H1 (cell line): ENCODE data around the gene PLXNA4. TPM values are rescaled to one million over a fixed set of nuclear protein-coding genes. Genes with fewer than 3 reads are reported as not detected.

Source experiments
- CTCF ChIA-PET: fragments of 300-600 bp; sonication (Branson Sonifier 250); formaldehyde crosslinking; loops from one replicate; lab custom pipeline; 2021; ENCODE audit not compliant: partially characterized antibody; lab: Charles Lee
- POLR2A ChIA-PET: fragments of 300-600 bp; sonication (Branson Sonifier 250); formaldehyde crosslinking; loops from one replicate; lab custom pipeline; 2021; ENCODE audit warnings: inconsistent platforms; ENCODE audit not compliant: partially characterized antibody; lab: Charles Lee
- DNase-seq, 2 experiments: peaks; one replicate each; pipeline versions ENCODE4 v3.0.0 to v3.0.0-alpha.2; 2010 to 2022; ENCODE audit warnings: low spot score in 2 of 2, low read depth in 1 of 2, mixed read lengths in 1 of 2
- FAIRE-seq: peaks from 2 replicates; lab custom pipeline; 2011; peaks lifted over from hg19 to GRCh38; lab: Jason Lieb, UNC
- H2AFZ ChIP-seq: 2 replicates; pipeline ENCODE4 v1.8.1; 2012; ENCODE audit warnings: low read length, inconsistent platforms
- H2AK5ac ChIP-seq: 2 replicates; pipeline ENCODE4 v1.6.1; 2013; ENCODE audit warnings: low read depth, low read length
- H2BK120ac ChIP-seq: replicated peaks from 2 replicates; pipeline ENCODE3; 2013; ENCODE audit warnings: low read depth, low read length, inconsistent platforms
- H2BK12ac ChIP-seq: 2 replicates; pipeline ENCODE4 v1.6.1; 2013; ENCODE audit warnings: low read depth, low read length
- H2BK15ac ChIP-seq: 2 replicates; pipeline ENCODE4 v1.6.1; 2013; ENCODE audit warnings: low read length
- H2BK20ac ChIP-seq: 2 replicates; pipeline ENCODE4 v1.6.1; 2013; ENCODE audit warnings: low read length
- H2BK5ac ChIP-seq: 2 replicates; pipeline ENCODE4 v1.6.1; 2013; ENCODE audit warnings: low read depth, low read length
- H3K14ac ChIP-seq: 2 replicates; pipeline ENCODE4 v1.6.1; 2013; ENCODE audit warnings: inconsistent platforms; ENCODE audit not compliant: insufficient read length
- H3K18ac ChIP-seq: 2 replicates; pipeline ENCODE4 v1.6.1; 2013; ENCODE audit warnings: low read length; ENCODE audit errors: extremely low read depth
- H3K23ac ChIP-seq: 2 replicates; pipeline ENCODE4 v1.6.1; 2013; ENCODE audit warnings: inconsistent platforms; ENCODE audit not compliant: insufficient read length
- H3K23me2 ChIP-seq: 2 replicates; pipeline ENCODE4 v1.6.1; 2013; ENCODE audit warnings: low read depth, low read length
- H3K27ac ChIP-seq: 2 replicates; pipeline ENCODE4 v1.6.1; 2011; ENCODE audit warnings: low read depth, low read length, inconsistent platforms
- H3K27me3 ChIP-seq, 4 experiments: replicated peaks in 1 of 4; 1 replicate in 1 of 4; 2 replicates in 3 of 4; pipeline versions ENCODE4 v1.6.1 to v1.8.1; 2011 to 2013; ENCODE audit warnings: low read length in 3 of 4, mild to moderate bottlenecking in 3 of 4, inconsistent platforms in 2 of 4, mixed read lengths in 2 of 4, moderate library complexity in 1 of 4; ENCODE audit not compliant: control insufficient read depth in 3 of 4, insufficient read depth in 3 of 4; ENCODE audit errors: extremely low read depth in 1 of 4
- H3K36me3 ChIP-seq, 4 experiments: 2 replicates each; pipeline versions ENCODE4 v1.6.1 to v1.8.1; 2011 to 2013; ENCODE audit warnings: mild to moderate bottlenecking in 4 of 4, low read length in 3 of 4, moderate library complexity in 2 of 4, control low read depth in 1 of 4, inconsistent platforms in 1 of 4; ENCODE audit not compliant: insufficient read depth in 4 of 4, control insufficient read depth in 2 of 4
- H3K4ac ChIP-seq: replicated peaks from 2 replicates; pipeline ENCODE3; 2013; ENCODE audit warnings: low read length, low read depth, mixed read lengths, inconsistent platforms; ENCODE audit not compliant: insufficient read length
- H3K4me1 ChIP-seq, 4 experiments: replicated peaks in 1 of 4; 1 replicate in 1 of 4; 2 replicates in 3 of 4; pipeline versions ENCODE4 v1.6.1 to v1.8.1; 2011 to 2013; ENCODE audit warnings: low read length in 3 of 4, inconsistent platforms in 2 of 4, mixed read lengths in 1 of 4; ENCODE audit not compliant: insufficient read depth in 4 of 4, control insufficient read depth in 3 of 4
- H3K4me2 ChIP-seq, 2 experiments: 2 replicates each; pipeline versions ENCODE4 v1.6.1 to v1.8.1; 2011 to 2013; ENCODE audit warnings: low read depth in 2 of 2, low read length in 2 of 2, control low read depth in 1 of 2, inconsistent platforms in 1 of 2, mild to moderate bottlenecking in 1 of 2; ENCODE audit not compliant: insufficient read depth in 1 of 2
- H3K4me3 ChIP-seq, 4 experiments: fragments of 200-600, 300-600 bp in 1 of 4; sonication (generic), shearing (Covaris generic), sonication (Bioruptor Twin) in 1 of 4; 2 replicates each; pipeline versions ENCODE4 v1.5.1 to v1.8.1; 2011 to 2016; ENCODE audit warnings: low read length in 4 of 4, low read depth in 3 of 4, control low read depth in 2 of 4, inconsistent platforms in 2 of 4, mild to moderate bottlenecking in 2 of 4, mixed read lengths in 1 of 4, moderate library complexity in 1 of 4; ENCODE audit not compliant: insufficient read depth in 2 of 4; ENCODE audit errors: extremely low read depth in 1 of 4
- H3K56ac ChIP-seq: replicated peaks from 2 replicates; pipeline ENCODE3; 2013; ENCODE audit warnings: low read depth, mild to moderate bottlenecking, mixed read lengths, low read length, inconsistent platforms; ENCODE audit not compliant: insufficient read length
- H3K79me1 ChIP-seq: 2 replicates; pipeline ENCODE4 v1.6.1; 2013; ENCODE audit warnings: low read depth, low read length, control low read depth
- H3K79me2 ChIP-seq, 2 experiments: 2 replicates each; pipeline versions ENCODE4 v1.6.1 to v1.8.1; 2012 to 2013; ENCODE audit warnings: low read length in 2 of 2, mild to moderate bottlenecking in 2 of 2, inconsistent platforms in 1 of 2; ENCODE audit not compliant: insufficient read depth in 2 of 2, control insufficient read depth in 1 of 2
- H3K9ac ChIP-seq, 4 experiments: replicated peaks in 1 of 4; 1 replicate in 1 of 4; 2 replicates in 3 of 4; pipeline versions ENCODE4 v1.6.1 to v1.8.1; 2011 to 2013; ENCODE audit warnings: low read depth in 3 of 4, low read length in 3 of 4, control low read depth in 2 of 4, mild to moderate bottlenecking in 2 of 4, moderate library complexity in 2 of 4, inconsistent platforms in 1 of 4; ENCODE audit errors: extremely low read depth in 1 of 4
- H3K9me3 ChIP-seq, 2 experiments: 2 replicates each; pipeline versions ENCODE4 v1.6.1 to v1.8.1; 2012 to 2013; ENCODE audit warnings: mild to moderate bottlenecking in 2 of 2, moderate library complexity in 2 of 2, control low read depth in 1 of 2, inconsistent platforms in 1 of 2, low read depth in 1 of 2, low read length in 1 of 2, mixed read lengths in 1 of 2; ENCODE audit not compliant: insufficient read depth in 2 of 2
- H4K20me1 ChIP-seq, 2 experiments: replicated peaks in 1 of 2; 2 replicates each; pipeline versions ENCODE3 to v1.8.1; 2011 to 2013; ENCODE audit warnings: inconsistent platforms in 2 of 2, low read length in 2 of 2, mild to moderate bottlenecking in 1 of 2; ENCODE audit not compliant: insufficient read depth in 2 of 2, control insufficient read depth in 1 of 2
- H4K5ac ChIP-seq: 2 replicates; pipeline ENCODE4 v1.6.1; 2013; ENCODE audit warnings: low read length, low read depth, mixed read lengths, inconsistent platforms; ENCODE audit not compliant: insufficient read length
- H4K8ac ChIP-seq: 2 replicates; pipeline ENCODE4 v1.8.0; 2013; ENCODE audit warnings: mild to moderate bottlenecking, moderate library complexity, low read length, inconsistent platforms; ENCODE audit not compliant: insufficient read depth; ENCODE audit errors: extremely low read depth
- H4K91ac ChIP-seq: replicated peaks from 2 replicates; pipeline ENCODE3; 2013; ENCODE audit warnings: low read length, mixed read lengths, inconsistent platforms; ENCODE audit not compliant: insufficient read length
- CHD2 ChIP-seq: IDR thresholded peaks from 2 replicates; pipeline ENCODE4 v1.6.1; 2012; ENCODE audit warnings: low read length, improper control_type of control experiment
- GABPA ChIP-seq: IDR thresholded peaks from 2 replicates; pipeline ENCODE4 v1.6.1; 2011; ENCODE audit warnings: mild to moderate bottlenecking, low read length, moderate library complexity, borderline replicate concordance; ENCODE audit not compliant: insufficient read depth
- RFX5 ChIP-seq: IDR thresholded peaks from 2 replicates; pipeline ENCODE4 v1.6.1; 2011; ENCODE audit warnings: low read depth, low read length, improper control_type of control experiment, borderline replicate concordance
- SP2 ChIP-seq: IDR thresholded peaks from 2 replicates; pipeline ENCODE4 v1.6.1; 2012; ENCODE audit warnings: mild to moderate bottlenecking, low read length, inconsistent platforms
- TAF7 ChIP-seq: optimal IDR thresholded peaks from 2 replicates; pipeline ENCODE3; 2011; ENCODE audit warnings: low read depth, mild to moderate bottlenecking, inconsistent platforms, low read length, moderate library complexity, borderline replicate concordance
- WGBS, 2 experiments: shearing (Covaris generic) in 1 of 2; methylation state at CpG; one replicate each; pipeline versions ENCODE4 v1.1.6 to v1.1.7; 2013 to 2015; ENCODE audit warnings: low lambda C conversion rate in 2 of 2, mixed read lengths in 2 of 2, inconsistent platforms in 1 of 2, low coverage in 1 of 2, missing lambda C conversion rate in 1 of 2; ENCODE audit not compliant: insufficient replicate concordance in 2 of 2, insufficient coverage in 1 of 2, insufficient read length in 1 of 2; ENCODE audit errors: extremely low coverage in 1 of 2, missing lambda C conversion rate in 1 of 2; 5-methylcytosine and 5-hydroxymethylcytosine counted together
- polyA plus RNA-seq, 7 experiments: library from polyadenylated mRNA; depleted of rRNA in 3 of 7; stranded (reverse) in 5 of 7; unstranded in 2 of 7; fragments of >200 nt in 5 of 7; fragments of 200-250 nt in 2 of 7; gene quantifications; 1 replicate in 5 of 7; 2 replicates in 1 of 7; 4 replicates in 1 of 7; pipeline versions ENCODE4 v1.2.1 to v1.2.3, GENCODE V29; 2011 to 2013; ENCODE audit warnings: missing spikeins in 2 of 7, mixed read lengths in 2 of 7
- total RNA-seq: library from RNA; stranded (reverse); fragmentation: NEBNext Ultra II Directional; extraction: Animal tissue kit (Norgen Biotek cat#: 25700); gene quantifications from 2 replicates; pipeline ENCODE4 v1.2.1, GENCODE V29; 2021

Gene PLXNA4
- total and polyA plus RNA-seq, 2 of the 8 experiments (the other 6 are each of a cell fraction or from before 2014, with no cell fraction given) = 0.76 to 0.79 TPM

GRCh38 chr7:132353936-132354335, 222.3 kb downstream of the PLXNA4 start:
- H3K4ac ChIP-seq = no peak overlapping the region
- H3K36me3 ChIP-seq = no peaks in the 10 kb centered on the region
- H3K23ac ChIP-seq = no peak overlapping the region
- no peaks in the 10 kb centered on the region for H3K23me2 ChIP-seq
- H3K27me3 ChIP-seq = no peaks in the 10 kb centered on the region; a peak in 1 of 7 replicates
- no peak overlapping the region for H4K8ac ChIP-seq
- no peak overlapping the region for H3K14ac ChIP-seq
- no peaks in the 10 kb centered on the region for H3K79me1 ChIP-seq
- no peak overlapping the region for H2BK5ac ChIP-seq
- no peak overlapping the region for H3K27ac ChIP-seq
- FAIRE-seq (no peak), DNase-seq (no peak)
- H3K56ac ChIP-seq = no peak overlapping the region
- 75% methylated on average over 5 of the region's 5 CpGs; no CpG with 5 or more reads in 1 of the 2 experiments for WGBS, 2 experiments
- H3K4me3 ChIP-seq = no peak overlapping the region
- no peak overlapping the region for H2BK120ac ChIP-seq
- no peak overlapping the region for H2BK20ac ChIP-seq
- no peaks in the 10 kb centered on the region for H3K9me3 ChIP-seq
- ChIA-PET CTCF (no interaction called here), POLR2A (no interaction called here)
- no peak overlapping the region for H2AK5ac ChIP-seq
- no peak overlapping the region for H2AFZ ChIP-seq
- no peaks in the 10 kb centered on the region for H4K20me1 ChIP-seq
- H4K5ac ChIP-seq = no peak overlapping the region
- TF ChIP-seq CHD2 (no peak), GABPA (no peak), TAF7 (no peak), SP2 (no peak), RFX5 (no peak)
- H3K18ac ChIP-seq = no peak overlapping the region
- H2BK12ac ChIP-seq = no peak overlapping the region
- H3K79me2 ChIP-seq = no peaks in the 10 kb centered on the region
- H3K4me2 ChIP-seq = no peak overlapping the region
- peaks cover 0 to 3% (median 0%) of the 10 kb centered on the region in 4 experiments; a peak in 1 of 7 replicates for H3K4me1 ChIP-seq
- H2BK15ac ChIP-seq = no peak overlapping the region
- no peak overlapping the region for H4K91ac ChIP-seq
- H3K9ac ChIP-seq = no peak overlapping the region
